ENCODE measurements around the gene CYP39A1. TPM values are rescaled to one million over a fixed set of nuclear protein-coding genes. Genes with fewer than 3 reads are reported as not detected.
"Not testable (repeated sequence)": the region's sequence is repeated elsewhere in the genome, so short reads cannot be mapped to it uniquely, and the experiment has no call there.

The CYP39A1 gene
- total and polyA plus RNA-seq, 8 donors, result 1.8 to 11.6 (median 7.8) TPM; not detected in 1

- DNase-seq, result peak in 1 of 2 donors; percentile 11
- no peak overlapping the region for H3K27ac ChIP-seq
- no peak for TF ChIP-seq POLR2A (IDR thresholded peaks at IDR 0.05)
- TF ChIP-seq, protein P1, sequence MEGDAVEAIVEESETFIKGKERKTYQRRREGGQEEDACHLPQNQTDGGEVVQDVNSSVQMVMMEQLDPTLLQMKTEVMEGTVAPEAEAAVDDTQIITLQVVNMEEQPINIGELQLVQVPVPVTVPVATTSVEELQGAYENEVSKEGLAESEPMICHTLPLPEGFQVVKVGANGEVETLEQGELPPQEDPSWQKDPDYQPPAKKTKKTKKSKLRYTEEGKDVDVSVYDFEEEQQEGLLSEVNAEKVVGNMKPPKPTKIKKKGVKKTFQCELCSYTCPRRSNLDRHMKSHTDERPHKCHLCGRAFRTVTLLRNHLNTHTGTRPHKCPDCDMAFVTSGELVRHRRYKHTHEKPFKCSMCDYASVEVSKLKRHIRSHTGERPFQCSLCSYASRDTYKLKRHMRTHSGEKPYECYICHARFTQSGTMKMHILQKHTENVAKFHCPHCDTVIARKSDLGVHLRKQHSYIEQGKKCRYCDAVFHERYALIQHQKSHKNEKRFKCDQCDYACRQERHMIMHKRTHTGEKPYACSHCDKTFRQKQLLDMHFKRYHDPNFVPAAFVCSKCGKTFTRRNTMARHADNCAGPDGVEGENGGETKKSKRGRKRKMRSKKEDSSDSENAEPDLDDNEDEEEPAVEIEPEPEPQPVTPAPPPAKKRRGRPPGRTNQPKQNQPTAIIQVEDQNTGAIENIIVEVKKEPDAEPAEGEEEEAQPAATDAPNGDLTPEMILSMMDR (IDR thresholded peaks at IDR 0.05), result no peak
- no peak for TF ChIP-seq POLR2AphosphoS5 (IDR thresholded peaks at IDR 0.05)
- TF ChIP-seq EP300 (IDR thresholded peaks at IDR 0.05), result no peak
- H3K9me3 ChIP-seq, result no peaks in the 10 kb centered on the region
- H3K27me3 ChIP-seq, result no peaks in the 10 kb centered on the region
- peak overlapping the region in 3 of 4 donors; percentile 82 to 92 (median 92) for H3K4me3 ChIP-seq
- peaks cover 0 to 37% (median 24%) of the 10 kb centered on the region in 4 donors for H3K4me1 ChIP-seq
- no peaks in the 10 kb centered on the region for H3K36me3 ChIP-seq
- intact Hi-C loops (cut with DNase I; ENCODE audit: low total_unique reads), result no loop called here
- WGBS, 5 donors, result 27 to 43% (median 30%) methylated on average over 1 of the region's 1 CpG
These were observed 1.6 kb downstream of the CYP39A1 start for GRCh38 chr6:46651006-46651405.

GRCh38 chr6:46648869-46649492 is 3.6 kb downstream of the CYP39A1 start:
- H3K27ac ChIP-seq, result no peak overlapping the region
- intact Hi-C loops (cut with DNase I; ENCODE audit: low total_unique reads), result no loop called here
- no peak overlapping the region for H3K4me3 ChIP-seq
- no peaks in the 10 kb centered on the region for H3K9me3 ChIP-seq
- 71 to 80% (median 74%) methylated on average over 5 of the region's 5 CpGs for WGBS, 5 donors
- no peak for DNase-seq
- TF ChIP-seq POLR2A (IDR thresholded peaks at IDR 0.05) (no peak), EP300 (IDR thresholded peaks at IDR 0.05) (no peak), POLR2AphosphoS5 (IDR thresholded peaks at IDR 0.05) (no peak)
- TF ChIP-seq, protein P1 (IDR thresholded peaks at IDR 0.05), result no peak
- H3K4me1 ChIP-seq, result peaks cover 0 to 27% (median 17%) of the 10 kb centered on the region in 4 donors
- H3K36me3 ChIP-seq, result no peaks in the 10 kb centered on the region
- H3K27me3 ChIP-seq, result no peaks in the 10 kb centered on the region

DNA sequence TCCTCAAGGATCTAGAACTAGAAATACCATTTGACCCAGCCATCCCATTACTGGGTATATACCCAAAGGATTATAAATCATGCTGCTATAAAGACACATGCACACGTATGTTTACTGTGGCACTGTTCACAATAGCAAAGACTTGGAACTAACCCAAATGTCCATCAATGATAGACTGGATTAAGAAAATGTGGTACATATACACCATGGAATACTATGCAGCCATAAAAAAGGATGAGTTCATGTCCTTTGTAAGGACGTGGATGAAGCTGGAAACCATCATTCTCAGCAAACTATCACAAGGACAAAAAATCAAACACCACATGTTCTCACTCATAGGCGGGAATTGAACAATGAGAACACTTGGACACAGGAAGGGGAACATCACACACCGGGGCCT is 4.5 kb downstream of the CYP39A1 start:
- H3K4me3 ChIP-seq; H3K27me3 ChIP-seq; H3K27ac ChIP-seq; H3K36me3 ChIP-seq; H3K9me3 ChIP-seq; DNase-seq; intact Hi-C loops (cut with DNase I; ENCODE audit: low total_unique reads): not testable (repeated sequence)
- 62 to 97% (median 89%) methylated on average over 3 to 4 of the region's 4 CpGs for WGBS, 5 donors
- peaks cover 0 to 20% (median 9%) of the 10 kb centered on the region in 4 donors for H3K4me1 ChIP-seq

DNA sequence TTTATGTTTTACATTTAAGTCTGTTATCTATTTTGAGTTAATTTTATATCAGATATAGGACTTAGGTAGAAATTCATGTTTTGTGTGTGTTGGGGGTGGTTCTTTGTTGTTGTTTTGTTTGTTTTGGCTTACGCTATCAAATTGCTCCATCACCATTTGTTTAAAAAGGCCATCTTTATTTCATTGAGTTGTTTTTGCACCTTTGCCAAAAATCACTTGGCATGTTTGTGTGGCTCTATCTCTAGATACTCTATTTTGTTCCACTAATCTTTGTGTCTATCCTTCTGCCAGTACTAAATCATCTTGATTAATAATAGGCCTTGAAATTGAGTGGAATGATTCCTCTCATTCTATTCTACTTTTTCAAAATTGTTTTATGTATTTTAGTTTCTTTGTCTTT is 7.4 kb downstream of the CYP39A1 start:
- no peaks in the 10 kb centered on the region for H3K27me3 ChIP-seq
- WGBS, 5 donors, result 94 to 100% (median 96%) methylated on average over 1 of the region's 1 CpG
- H3K36me3 ChIP-seq, result no peaks in the 10 kb centered on the region
- DNase-seq, result no peak
- H3K4me3 ChIP-seq, result no peak overlapping the region
- H3K4me1 ChIP-seq, result no peaks in the 10 kb centered on the region
- no peaks in the 10 kb centered on the region for H3K9me3 ChIP-seq
- TF ChIP-seq EP300 (IDR thresholded peaks at IDR 0.05), result no peak
- TF ChIP-seq, protein P1 (IDR thresholded peaks at IDR 0.05), result no peak
- TF ChIP-seq POLR2A (IDR thresholded peaks at IDR 0.05), result no peak
- no peak for TF ChIP-seq POLR2AphosphoS5 (IDR thresholded peaks at IDR 0.05)
- H3K27ac ChIP-seq, result no peak overlapping the region
- intact Hi-C loops (cut with DNase I; ENCODE audit: low total_unique reads), result no loop called here

Measured in stomach (tissue), 9 donors.